HG03196 (cell line): ENCODE results near the gene SVIL.
"Not testable (repeated sequence)": the region's sequence is repeated elsewhere in the genome, so short reads cannot be mapped to it uniquely, and the experiment has no call there.

Experiments used
- ATAC-seq: cut with Tn5 transposase; IDR thresholded peaks from one replicate; pipeline ENCODE4 v1.9.1; 2021; ENCODE audit not compliant: unreplicated experiment

The SVIL gene

GRCh38 chr10:29546773-29547313 lies 87.9 kb downstream of the SVIL start:
- no peak for ATAC-seq

GRCh38 chr10:29545122-29545521 lies 89.6 kb downstream of the SVIL start:
- no peak for ATAC-seq

GRCh38 chr10:29543715-29544114 lies 91.1 kb downstream of the SVIL start:
- ATAC-seq: no peak

GRCh38 chr10:29542723-29543122 lies 92.0 kb downstream of the SVIL start:
- ATAC-seq: no peak

- ATAC-seq: no peak
Observed at GRCh38 chr10:29541422-29542210, 93.2 kb downstream of the SVIL start.

GRCh38 chr10:29540016-29540415 lies 94.8 kb downstream of the SVIL start:
- no peak for ATAC-seq

- no peak for ATAC-seq
Observed at GRCh38 chr10:29539412-29539811, 95.4 kb downstream of the SVIL start.

- no peak for ATAC-seq
Observed at GRCh38 chr10:29537799-29538198, 97.0 kb downstream of the SVIL start.

- not testable (repeated sequence) for ATAC-seq
Observed at GRCh38 chr10:29536691-29537090, 98.1 kb downstream of the SVIL start.

- no peak for ATAC-seq
Observed at GRCh38 chr10:29535778-29536453, 98.9 kb downstream of the SVIL start.

- no peak for ATAC-seq
Observed at GRCh38 chr10:29535012-29535777, 99.6 kb downstream of the SVIL start.

- no peak for ATAC-seq
Observed at GRCh38 chr10:29534590-29534989, 100.2 kb downstream of the SVIL start.

GRCh38 chr10:29533696-29534285 lies 101.0 kb downstream of the SVIL start:
- ATAC-seq: no peak

- ATAC-seq: no peak
Observed at GRCh38 chr10:29533046-29533445, 101.7 kb downstream of the SVIL start.

GRCh38 chr10:29532256-29532878 lies 102.4 kb downstream of the SVIL start:
- ATAC-seq: no peak

- no peak for ATAC-seq
Observed at GRCh38 chr10:29530112-29530976, 104.4 kb downstream of the SVIL start.

GRCh38 chr10:29529146-29529545 lies 105.6 kb downstream of the SVIL start:
- ATAC-seq: no peak

- no peak for ATAC-seq
Observed at GRCh38 chr10:29525762-29526161, 109.0 kb downstream of the SVIL start.

GRCh38 chr10:29524720-29525119 lies 110.1 kb downstream of the SVIL start:
- no peak for ATAC-seq

- no peak for ATAC-seq
Observed at GRCh38 chr10:29524294-29524693, 110.5 kb downstream of the SVIL start.
